Colon (tissue), 2 donors: ENCODE results near the gene TMBIM1.
"Not testable (repeated sequence)": the region's sequence is repeated elsewhere in the genome, so short reads cannot be mapped to it uniquely, and the experiment has no call there.

Experiments used
- FAIRE-seq: peaks from 2 replicates; lab custom pipeline; 2012; peaks lifted over from hg19 to GRCh38; lab: Jason Lieb, UNC
- donor health status: control.
- donor health status: control.

The TMBIM1 gene

GRCh38 chr2:218318241-218318640 is 25.9 kb upstream of the TMBIM1 start:
- no peak for FAIRE-seq

- no peak for FAIRE-seq
Observed at GRCh38 chr2:218317835-218318234, 25.5 kb upstream of the TMBIM1 start.

DNA sequence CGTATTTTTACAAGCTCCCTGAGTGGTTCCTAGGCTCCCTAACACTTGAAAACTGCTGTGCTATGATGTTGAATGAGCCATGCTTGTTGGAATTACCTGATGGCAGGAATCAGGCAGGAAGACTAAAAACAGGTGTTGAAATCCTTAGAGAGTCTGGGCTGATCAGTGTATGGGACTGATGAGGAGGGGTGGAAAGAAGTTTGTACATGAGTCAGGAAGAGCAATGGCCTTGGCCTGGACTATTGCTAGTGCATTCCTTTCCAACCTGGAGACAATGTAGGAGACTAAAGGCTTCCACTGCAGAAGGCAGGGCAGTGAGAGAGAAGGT is 25.0 kb upstream of the TMBIM1 start:
- FAIRE-seq, result no peak

DNA sequence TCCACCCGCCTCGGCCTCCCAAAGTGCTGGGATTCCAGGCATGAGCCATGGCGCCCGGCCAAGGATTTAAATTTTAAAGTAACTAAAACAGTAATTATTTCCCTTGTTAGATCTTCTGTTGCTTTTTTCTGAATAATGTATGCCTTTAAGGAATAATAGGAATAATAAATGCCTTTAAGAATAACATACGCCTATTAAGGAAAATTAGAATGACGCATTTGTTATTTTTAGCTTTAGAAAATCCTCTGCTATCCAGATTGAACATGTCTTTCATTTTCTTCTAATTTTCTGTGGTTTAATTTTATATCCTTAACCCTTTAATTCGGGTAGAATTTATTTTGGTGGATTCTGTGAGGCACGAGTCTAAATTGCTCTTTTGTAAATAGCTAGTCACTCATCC is 23.1 kb upstream of the TMBIM1 start:
- no peak for FAIRE-seq

- FAIRE-seq, result not testable (repeated sequence)
Observed at GRCh38 chr2:218314764-218315163, 22.5 kb upstream of the TMBIM1 start.

- no peak for FAIRE-seq
Observed at GRCh38 chr2:218313356-218313755, 21.1 kb upstream of the TMBIM1 start.

DNA sequence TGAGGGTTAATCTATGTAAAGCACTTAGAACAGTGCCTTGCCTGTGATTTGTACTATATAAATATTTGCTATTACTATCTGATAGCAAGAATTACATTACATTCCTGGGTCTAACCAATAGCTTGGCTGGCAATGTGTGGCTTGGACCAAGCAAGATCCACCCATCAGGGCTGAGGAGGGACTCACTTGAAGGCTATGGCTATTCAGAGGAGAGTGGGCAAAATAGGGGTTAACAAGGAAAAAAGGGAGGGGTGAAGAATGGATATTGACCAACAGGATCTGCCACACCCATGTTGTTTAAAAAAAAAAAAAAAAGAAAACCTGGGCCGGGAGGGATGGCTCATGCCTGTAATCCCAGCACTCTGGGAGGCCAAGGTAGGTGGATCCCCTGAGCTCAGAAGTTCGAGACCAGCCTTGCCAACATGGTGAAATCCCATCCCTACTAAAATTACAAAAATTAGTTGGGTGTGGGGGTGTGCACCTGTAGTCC is 20.0 kb upstream of the TMBIM1 start:
- FAIRE-seq, result no peak

DNA sequence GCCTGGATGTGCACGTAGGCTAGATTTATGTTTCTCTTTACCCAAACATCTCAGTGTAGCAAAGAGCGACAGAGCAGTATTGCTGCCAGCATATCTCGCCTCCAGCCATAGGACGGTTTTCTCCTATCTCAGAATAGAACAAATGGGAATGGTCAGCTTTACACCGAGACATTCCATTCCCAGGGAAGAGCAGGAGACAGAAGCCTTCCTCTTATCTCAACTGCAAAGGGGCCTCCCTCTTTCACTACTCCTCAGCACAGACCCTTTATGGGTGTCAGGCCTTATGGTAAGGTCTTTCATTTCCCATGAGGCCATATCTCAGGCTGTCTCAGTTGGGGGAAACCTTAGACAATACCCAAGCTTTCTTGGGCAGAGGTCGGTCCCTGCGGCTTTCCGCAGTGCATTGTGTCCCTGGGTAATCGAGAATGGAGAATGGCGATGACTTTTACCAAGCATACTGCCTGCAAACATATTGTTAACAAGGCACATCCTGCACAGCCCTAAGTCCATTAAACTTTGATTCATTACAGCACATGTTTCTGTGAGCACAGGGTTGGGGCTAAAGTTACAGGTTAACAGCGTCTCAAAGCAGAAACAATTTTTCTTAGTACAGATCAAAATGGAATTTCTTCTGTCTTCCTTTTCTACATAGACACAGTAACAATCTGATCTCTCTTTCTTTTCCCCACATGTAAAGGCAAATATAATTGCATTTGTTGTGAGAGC is 19.4 kb upstream of the TMBIM1 start:
- FAIRE-seq, result not testable (repeated sequence)

GRCh38 chr2:218310853-218311540 is 18.7 kb upstream of the TMBIM1 start:
- FAIRE-seq, result no peak

GRCh38 chr2:218307415-218308090 is 15.2 kb upstream of the TMBIM1 start:
- FAIRE-seq, result no peak

- FAIRE-seq, result no peak
Observed at GRCh38 chr2:218306184-218306920, 14.0 kb upstream of the TMBIM1 start.

DNA sequence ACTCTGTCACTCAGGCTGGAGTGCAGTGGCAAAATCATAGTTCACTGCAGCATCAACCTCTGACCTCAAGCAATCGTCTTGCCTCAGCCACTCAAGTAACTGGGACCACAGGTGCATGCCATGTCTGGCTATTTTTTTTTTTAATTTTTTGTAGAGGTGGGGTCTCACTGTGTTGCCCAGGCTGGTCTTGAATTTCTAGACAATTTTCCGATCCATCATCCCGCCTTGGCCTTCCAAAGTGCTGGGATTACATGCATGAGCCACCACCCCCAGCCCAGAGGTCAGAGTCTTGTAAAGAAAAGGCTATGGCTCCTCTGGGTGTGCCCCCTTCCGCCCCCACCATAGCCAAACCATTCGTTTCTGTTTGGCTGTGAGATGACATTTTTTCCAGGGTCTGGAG is 13.1 kb upstream of the TMBIM1 start:
- FAIRE-seq, result no peak

DNA sequence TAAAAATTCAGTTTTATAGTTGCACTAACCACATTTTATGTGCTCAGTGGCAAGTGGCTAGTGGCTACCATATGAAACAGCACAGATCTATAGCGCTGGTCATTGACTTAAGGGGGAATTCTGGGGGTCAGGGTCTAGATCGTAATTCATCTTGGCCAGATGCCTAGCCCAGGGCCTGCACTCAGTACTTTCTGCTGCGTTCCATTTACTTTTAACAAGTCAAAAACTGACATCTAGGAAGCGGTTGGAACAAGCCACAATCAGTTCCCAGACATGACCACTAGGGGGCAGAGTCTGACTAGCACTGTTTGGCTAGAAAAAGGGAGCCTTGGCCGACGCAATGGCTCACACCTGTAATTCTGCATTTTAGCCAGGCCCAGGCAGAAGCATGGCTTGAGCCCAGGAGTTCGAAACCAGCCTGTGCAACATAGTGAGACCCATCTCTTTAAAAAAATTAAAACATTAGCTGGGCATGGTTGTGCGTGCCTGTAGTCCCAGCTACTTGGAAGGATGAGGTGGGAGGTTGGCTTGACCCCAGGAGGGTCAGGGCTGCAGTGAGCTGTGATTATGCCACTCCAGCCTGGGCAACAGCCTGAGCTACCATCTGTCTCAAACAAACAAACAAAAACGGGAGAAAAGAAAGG is 9.0 kb upstream of the TMBIM1 start:
- no peak for FAIRE-seq

- no peak for FAIRE-seq
Observed at GRCh38 chr2:218300141-218300540, 7.8 kb upstream of the TMBIM1 start.

- FAIRE-seq, result no peak
Observed at GRCh38 chr2:218298314-218298875, 6.1 kb upstream of the TMBIM1 start.

- no peak for FAIRE-seq
Observed at GRCh38 chr2:218296847-218297246, 4.5 kb upstream of the TMBIM1 start.

DNA sequence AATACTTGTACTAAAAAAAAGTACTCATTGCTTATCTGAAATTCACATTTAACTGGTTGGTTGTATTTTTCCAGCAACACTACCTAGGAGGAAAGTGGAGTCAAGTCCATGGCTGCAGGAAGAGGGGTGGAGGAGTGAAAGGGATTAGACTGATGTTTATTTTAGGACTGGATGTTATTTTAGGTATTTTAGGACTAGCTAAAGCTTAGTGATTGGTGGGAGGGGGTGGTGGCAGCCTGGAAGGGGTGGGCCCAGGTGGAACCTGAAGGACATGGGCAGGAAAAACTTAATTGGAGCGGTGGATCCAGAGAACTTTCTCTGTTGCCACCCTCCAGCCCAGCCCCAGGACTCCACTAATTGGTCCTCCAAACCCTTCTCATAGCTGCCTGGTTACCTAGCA is 3.9 kb upstream of the TMBIM1 start:
- FAIRE-seq, result no peak

- no peak for FAIRE-seq
Observed at GRCh38 chr2:218295029-218295428, 2.7 kb upstream of the TMBIM1 start.

GRCh38 chr2:218294430-218295022 is 2.2 kb upstream of the TMBIM1 start:
- FAIRE-seq, result no peak

- FAIRE-seq, result no peak
Observed at GRCh38 chr2:218293715-218294429, 1.6 kb upstream of the TMBIM1 start.
